HG03103 (cell line): ENCODE results near the gene CLEC9A.

Source experiments
- ATAC-seq: cut with Tn5 transposase; IDR thresholded peaks from one replicate; pipeline ENCODE4 v1.9.1; 2021; ENCODE audit warnings: low read depth; ENCODE audit not compliant: unreplicated experiment

Gene CLEC9A

GRCh38 chr12:10065241-10065640 is 34.8 kb downstream of the CLEC9A start:
- no peak for ATAC-seq

DNA sequence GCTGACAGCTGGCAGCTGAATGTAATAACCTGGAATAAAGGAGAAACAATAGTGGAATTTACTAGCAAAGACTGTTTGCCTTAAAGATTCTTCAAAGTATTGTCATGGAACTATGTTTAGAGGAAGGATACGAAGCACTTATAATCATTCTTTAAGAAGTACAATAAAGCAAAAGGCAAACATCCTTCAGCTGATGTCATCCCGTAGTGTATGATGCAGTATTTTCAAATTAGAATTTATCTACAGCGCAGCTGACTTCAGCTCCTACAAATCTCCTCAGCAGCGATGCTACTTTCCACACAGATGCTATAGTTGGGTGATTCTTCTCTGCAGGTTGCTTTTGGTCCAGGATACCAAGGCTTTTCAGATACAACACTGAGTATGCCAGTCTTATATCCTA is 36.8 kb downstream of the CLEC9A start:
- ATAC-seq, result no peak

- ATAC-seq, result no peak
Observed at GRCh38 chr12:10067942-10068341, 37.5 kb downstream of the CLEC9A start.

DNA sequence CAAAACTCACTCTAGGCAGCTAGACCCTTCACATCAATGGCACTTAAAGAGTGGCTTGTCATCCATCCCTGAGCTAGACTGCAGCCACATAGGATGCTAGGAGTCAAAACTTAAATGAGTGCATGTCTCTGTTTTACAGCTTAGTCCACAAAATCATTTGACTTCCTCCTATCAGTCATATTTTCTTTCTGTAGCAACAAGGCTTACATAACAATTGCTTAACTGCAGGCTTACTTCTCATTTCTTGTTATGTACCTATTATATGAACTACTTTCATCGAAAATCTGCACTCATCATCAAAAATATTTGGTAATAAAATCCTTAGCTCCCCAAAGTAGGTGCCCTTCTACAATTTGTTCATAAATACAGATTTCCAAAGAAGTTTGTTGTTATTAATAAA is 38.2 kb downstream of the CLEC9A start:
- no peak for ATAC-seq

- no peak for ATAC-seq
Observed at GRCh38 chr12:10069099-10069498, 38.6 kb downstream of the CLEC9A start.

DNA sequence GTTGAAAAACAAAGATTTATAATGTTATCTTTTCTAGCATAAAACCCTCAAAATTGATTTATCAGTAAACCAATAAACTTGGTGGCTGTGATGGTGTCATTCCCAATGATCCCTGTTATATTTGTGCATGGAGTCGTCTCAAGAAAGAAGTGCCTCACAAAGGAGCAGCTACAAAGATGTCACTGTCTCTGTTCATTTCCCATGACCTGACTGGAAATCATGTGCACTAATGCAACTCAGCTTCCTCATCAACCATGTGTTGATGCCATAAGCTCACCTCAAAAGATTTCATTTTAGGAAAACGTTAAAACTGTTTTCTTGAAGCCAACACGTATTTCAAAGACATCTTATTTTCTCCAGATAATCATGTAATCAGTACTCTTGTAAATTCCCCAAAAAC is 39.5 kb downstream of the CLEC9A start:
- no peak for ATAC-seq

- ATAC-seq, result no peak
Observed at GRCh38 chr12:10070380-10070779, 39.9 kb downstream of the CLEC9A start.

DNA sequence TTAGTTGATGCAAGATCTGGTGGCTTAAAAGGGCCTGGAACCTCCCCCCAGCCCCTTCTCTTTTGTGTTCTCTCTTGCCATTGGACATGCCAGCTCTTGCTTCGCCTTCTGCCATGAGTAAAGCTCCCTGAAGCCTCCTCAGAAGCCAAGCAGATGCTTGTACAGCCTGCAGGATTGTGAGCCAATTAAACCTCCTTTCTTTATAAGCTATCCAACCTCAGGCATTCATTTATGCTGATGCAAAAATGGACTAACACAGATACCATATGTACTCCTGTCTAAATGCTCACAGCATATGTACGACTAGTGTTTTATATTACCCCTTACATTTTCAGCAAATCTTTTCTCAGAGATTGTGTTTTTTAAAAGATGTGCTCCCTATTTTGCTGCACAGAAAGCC is 41.6 kb downstream of the CLEC9A start:
- ATAC-seq, result no peak

GRCh38 chr12:10073261-10073660 is 42.8 kb downstream of the CLEC9A start:
- ATAC-seq, result no peak

DNA sequence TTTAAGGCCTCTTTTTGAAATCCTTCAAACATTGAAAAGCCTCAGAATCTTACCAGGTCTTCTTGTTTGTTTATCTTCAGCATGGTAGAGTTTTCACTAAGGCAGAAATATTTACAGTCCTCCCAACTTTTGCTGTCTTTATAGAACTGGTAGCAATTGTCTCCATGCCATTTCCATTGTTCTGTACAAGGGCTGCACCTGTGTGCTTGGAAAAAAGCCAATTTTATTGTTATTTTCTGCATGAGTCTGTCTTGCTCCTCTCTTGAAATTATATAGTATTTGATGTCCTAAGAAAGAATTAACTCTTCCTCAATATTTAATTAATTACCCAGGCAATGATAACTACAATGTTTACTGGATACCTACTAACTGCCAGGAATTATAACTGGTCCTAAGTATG is 45.0 kb downstream of the CLEC9A start:
- ATAC-seq, result no peak

DNA sequence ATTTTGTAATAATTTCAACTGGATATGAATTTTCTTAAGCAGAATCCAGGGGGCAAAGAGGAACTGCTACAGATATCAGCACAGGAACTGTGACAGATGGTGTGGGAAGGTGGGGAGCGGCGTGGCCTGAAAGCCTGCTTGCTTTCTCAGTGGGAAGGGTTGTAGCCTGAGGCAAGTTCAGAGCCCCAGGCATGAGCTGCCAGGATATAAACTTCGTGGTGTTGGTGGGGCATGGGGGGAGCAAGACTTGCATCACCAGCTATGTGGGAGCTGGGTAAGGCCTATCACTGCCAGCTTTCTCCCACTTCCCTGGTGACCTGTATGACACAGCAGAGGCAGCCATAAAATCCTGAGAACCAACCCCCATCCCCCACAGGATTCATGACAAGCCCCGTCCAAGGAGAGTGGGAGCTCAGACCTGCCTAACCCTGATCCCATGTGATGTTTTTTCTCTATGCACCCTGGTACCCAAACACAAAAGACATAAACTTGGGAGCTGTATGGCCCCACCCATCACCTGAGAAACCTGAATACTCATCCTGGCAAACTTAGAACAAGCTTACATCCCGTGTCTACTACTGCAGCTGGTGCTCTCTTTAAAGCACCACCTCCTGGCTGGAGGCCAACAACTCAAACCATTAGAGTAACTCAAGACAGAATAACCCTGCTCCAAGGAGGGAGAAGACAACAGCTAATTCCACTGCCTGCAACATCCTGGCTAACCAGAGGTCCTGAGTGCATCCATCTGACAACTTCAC is 51.8 kb downstream of the CLEC9A start:
- no peak for ATAC-seq

GRCh38 chr12:10084733-10085132 is 54.3 kb downstream of the CLEC9A start:
- ATAC-seq, result no peak

GRCh38 chr12:10086387-10086786 is 55.9 kb downstream of the CLEC9A start:
- ATAC-seq, result no peak

- ATAC-seq, result no peak
Observed at GRCh38 chr12:10088031-10088430, 57.5 kb downstream of the CLEC9A start.

DNA sequence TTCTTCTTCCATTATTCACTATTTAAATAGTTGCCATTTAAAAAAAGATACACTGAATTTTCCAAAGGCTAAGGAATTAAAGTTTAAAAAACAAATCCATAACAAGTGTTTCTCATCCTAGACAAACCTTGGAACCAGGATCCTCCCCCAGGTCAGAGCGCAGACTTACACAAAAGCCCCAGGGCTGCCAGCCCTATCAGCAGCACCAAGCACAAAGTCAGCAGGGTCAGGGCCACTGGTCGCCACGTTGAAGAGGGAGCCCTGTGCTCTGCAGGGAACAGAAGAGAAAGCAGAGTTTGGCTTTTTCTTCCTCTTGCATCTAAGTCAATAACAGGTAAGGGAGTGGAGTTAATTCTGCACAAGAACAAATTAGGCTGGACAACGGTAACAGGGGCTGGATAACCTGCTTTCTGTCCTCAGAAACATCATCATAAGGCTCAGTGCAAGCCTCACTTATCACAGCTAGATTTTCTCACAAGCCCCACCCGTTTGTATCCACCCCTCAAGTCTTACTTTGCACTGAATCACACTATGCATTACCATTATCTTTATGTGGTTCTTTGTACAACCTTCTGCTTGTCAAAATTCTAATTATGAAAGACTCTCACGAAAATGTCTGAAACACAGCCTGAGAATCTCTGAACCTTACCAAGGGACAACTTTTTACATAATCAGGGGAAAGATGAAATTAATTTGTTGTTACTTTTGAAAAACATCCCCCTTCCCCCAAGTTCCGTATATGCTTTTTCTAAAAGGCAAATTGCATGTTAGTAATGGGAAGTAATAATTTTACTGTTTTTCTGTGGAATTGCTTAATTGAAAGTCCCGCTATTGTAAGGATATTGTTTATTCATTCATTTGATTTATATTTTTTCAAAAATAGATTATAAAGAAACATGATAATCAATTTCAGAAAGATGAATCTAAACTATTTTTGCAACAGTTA is 58.7 kb downstream of the CLEC9A start:
- no peak for ATAC-seq

DNA sequence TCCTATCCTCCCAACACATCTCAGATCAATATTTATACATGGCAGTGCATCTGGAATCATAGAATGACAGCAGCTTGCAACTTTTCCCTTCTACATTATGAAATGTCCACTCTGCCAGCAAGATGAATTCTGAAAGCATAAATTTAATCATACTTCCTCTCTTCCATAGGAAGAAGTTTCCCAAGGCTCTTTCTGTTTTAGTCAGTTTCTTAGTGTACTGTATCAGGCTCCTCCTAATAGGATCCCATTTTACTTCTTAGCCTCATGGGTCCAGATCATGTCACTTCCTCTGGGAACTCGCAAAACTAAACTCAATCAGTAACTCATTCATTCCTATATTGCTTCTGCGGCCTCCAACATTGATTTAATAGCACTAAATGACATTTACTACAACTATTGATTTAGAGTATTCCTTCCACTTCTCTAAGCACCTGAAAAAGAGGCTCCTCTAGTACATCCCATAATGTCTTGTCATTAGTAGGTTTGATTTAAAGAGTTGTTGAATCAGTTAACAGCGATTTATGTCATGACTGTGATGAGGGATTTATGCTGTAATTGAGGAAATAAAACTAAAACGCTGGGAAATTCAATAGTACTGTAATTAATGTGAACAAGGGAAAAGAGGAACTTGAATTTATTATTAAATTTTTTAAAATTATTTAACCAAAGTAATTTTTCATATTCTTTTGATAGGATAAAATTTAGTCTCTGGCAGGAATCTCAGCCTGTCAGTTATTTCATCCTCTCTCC is 64.3 kb downstream of the CLEC9A start:
- ATAC-seq, result no peak

GRCh38 chr12:10095971-10096370 is 65.5 kb downstream of the CLEC9A start:
- no peak for ATAC-seq

DNA sequence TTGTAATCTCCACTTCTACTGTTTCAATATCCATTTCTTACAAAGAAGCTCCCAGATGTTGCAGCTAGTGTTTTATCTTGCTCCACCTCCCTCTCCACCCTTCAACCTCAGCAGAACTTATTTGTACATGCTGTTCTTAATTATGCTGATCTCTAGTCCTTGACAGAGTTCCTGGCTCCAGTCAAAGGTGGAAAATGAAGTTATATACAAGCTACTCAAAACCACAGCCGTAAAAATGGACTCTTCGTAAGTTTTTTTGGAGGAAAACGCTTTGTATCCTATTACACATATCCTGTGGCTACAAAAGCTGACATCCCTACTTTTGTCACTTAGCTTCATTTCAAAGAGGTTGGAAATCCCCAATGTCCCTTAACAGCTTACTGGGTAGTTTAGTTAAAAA is 67.0 kb downstream of the CLEC9A start:
- no peak for ATAC-seq

- no peak for ATAC-seq
Observed at GRCh38 chr12:10098791-10099190, 68.3 kb downstream of the CLEC9A start, which contains the start of gene CLEC1A. TSS of gene CLEC1A (minus strand) at chr12:10098985. CDS start at chr12:10098922, 63 bp downstream.

DNA sequence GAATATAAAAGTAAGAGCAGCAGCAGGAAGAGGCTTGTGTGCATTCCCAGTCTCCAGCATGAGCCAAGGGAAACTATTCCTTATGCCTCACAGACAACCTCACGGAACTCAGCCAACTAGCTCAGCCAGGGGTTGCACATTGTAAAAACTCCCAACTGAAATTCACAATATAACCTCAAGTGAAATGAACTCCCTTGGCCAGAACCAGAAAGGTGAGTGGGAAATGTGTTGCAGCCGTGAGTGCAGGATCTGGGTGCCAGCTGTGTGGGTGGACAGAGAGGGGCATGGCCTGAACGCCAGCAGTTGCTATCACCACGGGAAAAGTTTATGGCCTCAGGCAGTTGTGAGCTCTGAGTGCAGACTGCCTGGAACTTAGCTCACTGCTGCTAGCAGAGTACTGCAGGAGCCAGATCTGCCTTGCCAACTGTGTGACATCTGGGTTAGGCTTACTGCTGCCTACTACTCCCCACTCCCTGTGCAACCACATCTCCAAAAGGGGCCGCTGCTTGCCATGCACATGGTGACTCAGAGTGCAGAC is 70.6 kb downstream of the CLEC9A start:
- no peak for ATAC-seq
